Caco-2 (cell line): ENCODE measurements around the gene S100A3. TPM values are rescaled to one million over a fixed set of nuclear protein-coding genes. Genes with fewer than 3 reads are reported as not detected.
A peak's percentile ranks its signal among the peaks of the same experiment; 100 is the strongest.

ENCODE experiments used
- BruUV-seq: library from RNA; stranded (reverse); fragments of 400-500 nt; replicated peaks from 2 replicates; lab custom pipeline; 2021; lab: Mats Ljungman, UMichigan
- CTCF ChIA-PET: fragments of 300-600 bp; sonication (Branson Sonifier 250); formaldehyde crosslinking; loops from one replicate; lab custom pipeline; 2022; ENCODE audit warnings: antibody characterized with exemption; lab: Charles Lee
- POLR2A ChIA-PET: fragments of 300-600 bp; sonication (Branson Sonifier 250); formaldehyde crosslinking; loops from one replicate; lab custom pipeline; 2022; ENCODE audit warnings: antibody characterized with exemption; lab: Charles Lee
- DNase-seq, 2 experiments: peaks; one replicate each; pipeline versions ENCODE4 v3.0.0 to v3.0.0-alpha.2; 2020 to 2022
- H3K27me3 ChIP-seq: replicated peaks from 2 replicates; pipeline ENCODE4 v1.6.0; 2011; ENCODE audit warnings: low read length; ENCODE audit not compliant: control insufficient read depth, insufficient read depth
- H3K36me3 ChIP-seq: 2 replicates; pipeline ENCODE4 v1.5.1; 2011; ENCODE audit warnings: low read length; ENCODE audit not compliant: control insufficient read depth, insufficient read depth
- H3K4me1 ChIP-seq: fragments of 250-450 bp; sonication (Bioruptor Pico); 2 replicates; pipeline ENCODE4 v1.5.1; 2020; ENCODE audit warnings: mild to moderate bottlenecking
- H3K4me3 ChIP-seq: 2 replicates; pipeline ENCODE4 v1.5.1; 2011; ENCODE audit warnings: low read depth, mild to moderate bottlenecking, control low read depth, low read length
- H3K9me3 ChIP-seq: fragments of 250-450 bp; sonication (Bioruptor Pico); 2 replicates; pipeline ENCODE4 v1.5.1; 2020; ENCODE audit warnings: mild to moderate bottlenecking, moderate library complexity
- H3K27ac Mint-ChIP-seq: one replicate; pipeline ENCODE4 v1.8.0; 2022; ENCODE audit warnings: mixed read lengths; ENCODE audit not compliant: unreplicated experiment
- H3K27me3 Mint-ChIP-seq: one replicate; pipeline ENCODE4 v1.8.0; 2022; ENCODE audit warnings: mixed read lengths; ENCODE audit not compliant: insufficient read depth, unreplicated experiment
- H3K36me3 Mint-ChIP-seq: one replicate; pipeline ENCODE4 v1.8.0; 2022; ENCODE audit warnings: mild to moderate bottlenecking, mixed read lengths; ENCODE audit not compliant: insufficient read depth, unreplicated experiment
- H3K4me1 Mint-ChIP-seq: one replicate; pipeline ENCODE4 v1.8.0; 2022; ENCODE audit warnings: low read depth, mixed read lengths; ENCODE audit not compliant: unreplicated experiment
- H3K4me3 Mint-ChIP-seq: one replicate; pipeline ENCODE4 v1.8.0; 2022; ENCODE audit warnings: mild to moderate bottlenecking, moderate library complexity, mixed read lengths; ENCODE audit not compliant: unreplicated experiment
- H3K9me3 Mint-ChIP-seq: one replicate; pipeline ENCODE4 v1.8.0; 2022; ENCODE audit warnings: mixed read lengths; ENCODE audit not compliant: unreplicated experiment
- CTCF ChIP-seq, 2 experiments: fragments of 200-600 bp in 1 of 2; IDR thresholded peaks; 1 replicate in 1 of 2; 2 replicates in 1 of 2; pipeline versions ENCODE4 v1.5.1 to v1.8.0; 2011 to 2022; ENCODE audit warnings: antibody characterized with exemption in 1 of 2, control low read depth in 1 of 2, inconsistent platforms in 1 of 2, low read depth in 1 of 2, low read length in 1 of 2, mild to moderate bottlenecking in 1 of 2, moderate library complexity in 1 of 2; ENCODE audit not compliant: insufficient read depth in 1 of 2, severe bottlenecking in 1 of 2, unreplicated experiment in 1 of 2
- intact Hi-C: fragments of 100-400 bp; cut with micrococcal nuclease; formaldehyde crosslinking; loops from one replicate; pipeline ENCODE4 v1.10.0; 2022; ENCODE audit not compliant: unreplicated experiment
- total RNA-seq: library from RNA; stranded (reverse); gene quantifications from 2 replicates; pipeline ENCODE4 v1.2.3, GENCODE V29; 2022

S100A3 gene
- total RNA-seq, 1 experiment from 2014 or later, result 0.61 TPM

GRCh38 chr1:153544453-153545066 lies 4.5 kb downstream of the S100A3 start:
- Mint-ChIP-seq H3K36me3 (peaks cover 11% of the 10 kb centered on the region), H3K4me1 (peaks cover 50% of the 10 kb centered on the region), H3K27ac (peak overlapping the region; percentile 95), H3K9me3 (no peaks in the 10 kb centered on the region), H3K27me3 (no peaks in the 10 kb centered on the region), H3K4me3 (peak overlapping the region; percentile 71)
- H3K36me3 ChIP-seq, result no peaks in the 10 kb centered on the region
- ChIA-PET POLR2A (interaction anchor here (0.6 to 1.7 kb wide), 9 partner anchors 9 to 183 kb away, joined by 3 to 15 read pairs (median 5); partner anchors contain the start of genes CHTOP, S100A13, S100A14 and S100A6), CTCF (interaction anchor here (0.6 to 3.3 kb wide), 8 partner anchors 9 to 83 kb away, joined by 3 to 16 read pairs (median 4); partner anchors contain the start of genes S100A13 and S100A6)
- no peak for TF ChIP-seq CTCF (IDR thresholded peaks at IDR 0.05; ENCODE audit: insufficient read depth in 1 of 2, low read depth in 1 of 2, low read length in 1 of 2, severe bottlenecking in 1 of 2, unreplicated experiment in 1 of 2)
- intact Hi-C loops, result loop anchor here (1.0 kb wide), 2 partner anchors 11 to 22 kb away; no protein-coding TSS in a partner anchor
- no peaks in the 10 kb centered on the region for H3K9me3 ChIP-seq
- H3K27me3 ChIP-seq, result no peaks in the 10 kb centered on the region
- BruUV-seq, result TSS peak; percentile 70
- peaks cover 50% of the 10 kb centered on the region for H3K4me1 ChIP-seq
- no peak for DNase-seq
- no peak overlapping the region for H3K4me3 ChIP-seq

GRCh38 chr1:153543736-153544135 lies 5.3 kb downstream of the S100A3 start:
- no peaks in the 10 kb centered on the region for H3K27me3 ChIP-seq
- intact Hi-C loops, result no loop called here
- ChIA-PET CTCF (interaction anchor here (3.3 kb wide), 1 partner anchor 11 kb away, joined by 16 read pairs; no protein-coding TSS in a partner anchor), POLR2A (interaction anchor here (1.2 kb wide), 1 partner anchor 72 kb away, joined by 5 read pairs; the partner anchor contains the start of gene S100A14)
- Mint-ChIP-seq H3K4me1 (peaks cover 42% of the 10 kb centered on the region), H3K36me3 (peaks cover 11% of the 10 kb centered on the region), H3K4me3 (no peak overlapping the region), H3K9me3 (no peaks in the 10 kb centered on the region), H3K27me3 (no peaks in the 10 kb centered on the region), H3K27ac (peak overlapping the region; percentile 95)
- no peaks in the 10 kb centered on the region for H3K9me3 ChIP-seq
- H3K4me1 ChIP-seq, result peaks cover 42% of the 10 kb centered on the region
- no peak overlapping the region for H3K4me3 ChIP-seq
- TF ChIP-seq CTCF (IDR thresholded peaks at IDR 0.05; ENCODE audit: insufficient read depth in 1 of 2, low read depth in 1 of 2, low read length in 1 of 2, severe bottlenecking in 1 of 2, unreplicated experiment in 1 of 2), result no peak
- BruUV-seq, result no TSS peak
- no peak for DNase-seq
- H3K36me3 ChIP-seq, result no peaks in the 10 kb centered on the region

- intact Hi-C loops, result no loop called here
- no TSS peak for BruUV-seq
- ChIA-PET CTCF (no interaction called here), POLR2A (no interaction called here)
- no peak for DNase-seq
- Histone ChIP-seq H3K9me3 (no peaks in the 10 kb centered on the region), H3K4me1 (peaks cover 36% of the 10 kb centered on the region), H3K4me3 (no peak overlapping the region), H3K27me3 (no peaks in the 10 kb centered on the region), H3K36me3 (no peaks in the 10 kb centered on the region)
- no peaks in the 10 kb centered on the region for H3K27me3 Mint-ChIP-seq
- TF ChIP-seq CTCF (IDR thresholded peaks at IDR 0.05; ENCODE audit: insufficient read depth in 1 of 2, low read depth in 1 of 2, low read length in 1 of 2, severe bottlenecking in 1 of 2, unreplicated experiment in 1 of 2), result no peak
- peak overlapping the region; percentile 95 for H3K27ac Mint-ChIP-seq
- peaks cover 36% of the 10 kb centered on the region for H3K4me1 Mint-ChIP-seq
- H3K36me3 Mint-ChIP-seq, result peaks cover 11% of the 10 kb centered on the region
- no peaks in the 10 kb centered on the region for H3K9me3 Mint-ChIP-seq
- H3K4me3 Mint-ChIP-seq, result no peak overlapping the region
Measured at GRCh38 chr1:153542956-153543711, 5.9 kb downstream of the S100A3 start.
